ENCODE measurements around the gene FSIP1.

DNA sequence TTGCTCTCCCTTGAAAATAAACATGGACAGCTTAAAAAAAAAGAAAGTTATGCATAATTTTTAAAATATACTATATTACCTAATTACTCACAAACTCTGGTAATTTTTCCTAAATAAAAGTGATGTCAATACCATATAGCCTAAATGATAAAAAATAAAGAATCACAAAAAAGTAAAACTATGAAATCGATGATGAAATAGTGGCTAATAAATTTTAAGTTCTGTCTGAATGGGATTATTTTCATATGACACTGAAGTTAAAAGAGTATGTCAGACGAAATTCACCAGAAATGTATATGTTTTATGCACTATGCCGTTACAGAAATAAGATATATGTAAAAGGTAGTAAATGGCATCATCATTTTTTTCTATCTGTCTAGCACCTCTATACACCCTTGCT lies 51.4 kb downstream of the FSIP1 start:
- no peak for TF ChIP-seq EZH2 (IDR thresholded peaks at IDR 0.05; ENCODE audit: borderline replicate concordance, low read length)
- TF ChIP-seq, protein P1, sequence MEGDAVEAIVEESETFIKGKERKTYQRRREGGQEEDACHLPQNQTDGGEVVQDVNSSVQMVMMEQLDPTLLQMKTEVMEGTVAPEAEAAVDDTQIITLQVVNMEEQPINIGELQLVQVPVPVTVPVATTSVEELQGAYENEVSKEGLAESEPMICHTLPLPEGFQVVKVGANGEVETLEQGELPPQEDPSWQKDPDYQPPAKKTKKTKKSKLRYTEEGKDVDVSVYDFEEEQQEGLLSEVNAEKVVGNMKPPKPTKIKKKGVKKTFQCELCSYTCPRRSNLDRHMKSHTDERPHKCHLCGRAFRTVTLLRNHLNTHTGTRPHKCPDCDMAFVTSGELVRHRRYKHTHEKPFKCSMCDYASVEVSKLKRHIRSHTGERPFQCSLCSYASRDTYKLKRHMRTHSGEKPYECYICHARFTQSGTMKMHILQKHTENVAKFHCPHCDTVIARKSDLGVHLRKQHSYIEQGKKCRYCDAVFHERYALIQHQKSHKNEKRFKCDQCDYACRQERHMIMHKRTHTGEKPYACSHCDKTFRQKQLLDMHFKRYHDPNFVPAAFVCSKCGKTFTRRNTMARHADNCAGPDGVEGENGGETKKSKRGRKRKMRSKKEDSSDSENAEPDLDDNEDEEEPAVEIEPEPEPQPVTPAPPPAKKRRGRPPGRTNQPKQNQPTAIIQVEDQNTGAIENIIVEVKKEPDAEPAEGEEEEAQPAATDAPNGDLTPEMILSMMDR (conservative IDR thresholded peaks at IDR 0.05 in 1 of 2, IDR thresholded peaks at IDR 0.05 in 1 of 2; ENCODE audit: extremely low read depth in 1 of 2, insufficient read depth in 1 of 2, low read depth in 1 of 2, low read length in 2 of 2): no peak

Measured in mammary epithelial cell (primary cell).